NCI-H2107 treated with DMSO at 0.1 percent for 48 hours (cell line): ENCODE measurements around the gene PYCR2.

Source experiments
- DNase-seq: peaks from one replicate; lab custom pipeline; 2025; ENCODE audit not compliant: unreplicated experiment; lab: John Stamatoyannopoulos, UW

The PYCR2 gene

GRCh38 chr1:225879521-225880221, 44.4 kb downstream of the PYCR2 start:
- peak; percentile 89 for DNase-seq

- no peak for DNase-seq
Measured at GRCh38 chr1:225878282-225878681, 45.8 kb downstream of the PYCR2 start.

- peak; percentile 55 for DNase-seq
Measured at GRCh38 chr1:225877580-225877979, 46.5 kb downstream of the PYCR2 start.

- DNase-seq, result no peak
Measured at GRCh38 chr1:225876900-225877510, 47.0 kb downstream of the PYCR2 start.

GRCh38 chr1:225875044-225875815, 48.8 kb downstream of the PYCR2 start:
- peak; percentile 45 for DNase-seq

- no peak for DNase-seq
Measured at GRCh38 chr1:225874431-225874830, 49.6 kb downstream of the PYCR2 start.

GRCh38 chr1:225873281-225873850, 50.7 kb downstream of the PYCR2 start:
- DNase-seq, result no peak

- DNase-seq, result no peak
Measured at GRCh38 chr1:225872075-225872430, 52.0 kb downstream of the PYCR2 start.

GRCh38 chr1:225871359-225872074, 52.5 kb downstream of the PYCR2 start:
- no peak for DNase-seq

- no peak for DNase-seq
Measured at GRCh38 chr1:225870911-225871310, 53.1 kb downstream of the PYCR2 start.
